ENCODE results near the gene NDUFAF7. TPM values are rescaled to one million over a fixed set of nuclear protein-coding genes. Genes with fewer than 3 reads are reported as not detected.

NDUFAF7 gene
- polyA plus RNA-seq, 3 donors: 4.7 to 12.2 (median 5.6) TPM

- Histone ChIP-seq H3K27ac (ENCODE audit: low read depth in 1 of 2, low read length in 2 of 2) (peak overlapping the region in 1 of 2 donors; percentile 51), H2AFZ (ENCODE audit: insufficient read depth, low read depth, low read length, poor library complexity, severe bottlenecking) (no peak overlapping the region), H3K36me3 (replicated peaks in 1 of 2; ENCODE audit: control insufficient read depth in 1 of 2, insufficient read depth in 2 of 2, low read length in 2 of 2) (peaks cover 55 to 90% of the 10 kb centered on the region in 2 donors), H3K79me2 (ENCODE audit: insufficient read depth, low read length) (no peaks in the 10 kb centered on the region), H3K4me1 (ENCODE audit: control insufficient read depth in 1 of 2, insufficient read depth in 2 of 2, low read length in 2 of 2) (peaks cover 0 to 7% of the 10 kb centered on the region in 2 donors), H3K9ac (ENCODE audit: insufficient read depth, low read length, poor library complexity, severe bottlenecking) (no peak overlapping the region), H4K20me1 (ENCODE audit: insufficient read depth, low read length) (no peaks in the 10 kb centered on the region), H3K9me3 (replicated peaks in 1 of 2; ENCODE audit: control insufficient read depth in 1 of 2, insufficient read depth in 1 of 2, low read length in 2 of 2) (no peaks in the 10 kb centered on the region), H3K4me2 (replicated peaks; ENCODE audit: extremely low read depth, low read length, poor library complexity, severe bottlenecking) (no peak overlapping the region), H3K4me3 (replicated peaks in 1 of 3; ENCODE audit: low read depth in 2 of 3, low read length in 3 of 3) (no peak overlapping the region), H3K27me3 (ENCODE audit: control insufficient read depth in 2 of 2, insufficient read depth in 2 of 2, low read length in 2 of 2) (no peaks in the 10 kb centered on the region)
- no peak for TF ChIP-seq CTCF (IDR thresholded peaks at IDR 0.05)
- intact Hi-C loops (cut with micrococcal nuclease): no loop called here
- no peaks in the 10 kb centered on the region for H3K27me3 Mint-ChIP-seq (ENCODE audit: low read depth in 3 of 3)
- peaks cover 54 to 59% of the 10 kb centered on the region in 2 donors for H3K36me3 Mint-ChIP-seq
- WGBS (ENCODE audit: insufficient coverage): no CpG with 5 or more reads among the region's 2 CpGs
- DNase-seq: no peak
- H3K4me1 Mint-ChIP-seq: peaks cover 10% of the 10 kb centered on the region
- H3K9me3 Mint-ChIP-seq: peaks cover 0 to 2% (median 0%) of the 10 kb centered on the region in 7 donors
- H3K27ac Mint-ChIP-seq: no peak overlapping the region
- H3K4me3 Mint-ChIP-seq: no peak overlapping the region
These were observed 51.7 kb downstream of the NDUFAF7 start for GRCh38 chr2:37283207-37283606.

GRCh38 chr2:37284381-37284780, 52.9 kb downstream of the NDUFAF7 start:
- Mint-ChIP-seq H3K36me3 (peaks cover 57 to 65% of the 10 kb centered on the region in 2 donors), H3K4me3 (no peak overlapping the region), H3K27me3 (ENCODE audit: low read depth in 3 of 3) (no peaks in the 10 kb centered on the region), H3K9me3 (peaks cover 0 to 2% (median 0%) of the 10 kb centered on the region in 7 donors), H3K4me1 (peaks cover 10% of the 10 kb centered on the region), H3K27ac (no peak overlapping the region)
- Histone ChIP-seq H4K20me1 (ENCODE audit: insufficient read depth, low read length) (no peaks in the 10 kb centered on the region), H3K27me3 (ENCODE audit: control insufficient read depth in 2 of 2, insufficient read depth in 2 of 2, low read length in 2 of 2) (no peaks in the 10 kb centered on the region), H3K4me3 (replicated peaks in 1 of 3; ENCODE audit: low read depth in 2 of 3, low read length in 3 of 3) (no peak overlapping the region), H3K36me3 (replicated peaks in 1 of 2; ENCODE audit: control insufficient read depth in 1 of 2, insufficient read depth in 2 of 2, low read length in 2 of 2) (peaks cover 49 to 90% of the 10 kb centered on the region in 2 donors), H3K27ac (ENCODE audit: low read depth in 1 of 2, low read length in 2 of 2) (no peak overlapping the region), H3K4me2 (replicated peaks; ENCODE audit: extremely low read depth, low read length, poor library complexity, severe bottlenecking) (no peak overlapping the region), H3K9me3 (replicated peaks in 1 of 2; ENCODE audit: control insufficient read depth in 1 of 2, insufficient read depth in 1 of 2, low read length in 2 of 2) (no peaks in the 10 kb centered on the region), H3K4me1 (ENCODE audit: control insufficient read depth in 1 of 2, insufficient read depth in 2 of 2, low read length in 2 of 2) (peaks cover 0 to 7% of the 10 kb centered on the region in 2 donors), H2AFZ (ENCODE audit: insufficient read depth, low read depth, low read length, poor library complexity, severe bottlenecking) (no peak overlapping the region), H3K9ac (ENCODE audit: insufficient read depth, low read length, poor library complexity, severe bottlenecking) (no peak overlapping the region), H3K79me2 (ENCODE audit: insufficient read depth, low read length) (no peaks in the 10 kb centered on the region)
- no peak for DNase-seq
- TF ChIP-seq CTCF (IDR thresholded peaks at IDR 0.05): no peak
- intact Hi-C loops (cut with micrococcal nuclease): no loop called here
